ENCODE measurements around the gene ROBO1.

ROBO1 gene

GRCh38 chr3:79297245-79297960 lies 470.4 kb downstream of the ROBO1 start:
- peak; percentile 93 for DNase-seq

DNA sequence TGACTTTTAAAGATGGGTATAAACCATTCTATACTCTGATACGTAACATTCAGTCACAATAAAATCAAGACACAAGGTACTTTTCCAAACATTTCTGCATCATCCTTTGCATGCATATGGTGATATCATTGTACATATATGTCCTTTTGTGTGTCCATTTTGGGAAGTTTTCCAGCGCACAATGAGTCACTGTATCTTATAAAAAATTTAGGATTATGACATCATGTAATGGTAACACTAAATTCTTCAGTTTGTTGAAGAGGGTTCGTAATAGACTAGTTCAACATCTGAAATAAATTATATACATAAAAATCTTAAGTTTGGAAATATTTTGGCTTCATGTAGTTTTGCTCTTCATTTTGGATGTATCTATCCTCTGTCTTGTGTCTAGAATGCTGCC lies 480.9 kb downstream of the ROBO1 start:
- DNase-seq: no peak

DNA sequence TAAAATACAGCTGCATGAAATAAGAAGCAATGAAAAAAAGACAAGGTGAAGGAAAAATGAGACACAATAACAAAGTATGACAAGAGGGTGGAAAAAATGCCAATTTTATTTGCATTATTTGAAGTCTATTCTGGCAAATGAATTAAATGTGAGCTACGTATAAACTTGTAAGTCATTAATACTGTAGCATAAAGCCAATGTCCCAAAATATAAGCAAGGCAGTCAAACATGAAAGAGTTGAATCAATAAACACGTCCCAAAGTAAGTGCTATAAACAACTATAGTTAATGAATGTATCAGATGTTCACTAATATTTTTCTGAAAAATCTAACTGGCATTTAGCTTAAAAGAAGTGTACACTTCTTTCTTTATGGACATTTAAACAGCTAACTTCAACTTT lies 481.9 kb downstream of the ROBO1 start:
- DNase-seq: no peak

- no peak for DNase-seq
Measured at GRCh38 chr3:79285380-79285779, 482.4 kb downstream of the ROBO1 start.

GRCh38 chr3:79284781-79285180 lies 483.0 kb downstream of the ROBO1 start:
- DNase-seq: no peak

DNA sequence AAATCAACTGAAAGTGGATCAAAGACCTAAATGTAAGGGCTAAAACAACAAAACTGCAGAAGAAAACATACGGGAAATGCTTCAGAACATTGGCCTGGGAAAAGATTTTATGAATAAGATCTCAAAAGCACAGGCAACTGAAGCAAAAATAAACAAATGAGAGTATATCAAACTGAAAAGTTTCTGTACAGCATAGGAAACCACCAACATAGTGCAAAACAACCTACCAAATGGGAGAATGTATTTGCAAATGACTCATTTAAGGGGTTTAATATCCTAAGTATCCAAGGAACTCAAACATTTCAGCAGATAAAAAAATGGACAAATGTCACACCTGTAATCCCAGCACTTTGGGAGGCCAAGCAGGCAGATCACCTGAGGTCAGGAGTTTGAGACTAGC lies 489.1 kb downstream of the ROBO1 start:
- no peak for DNase-seq

- DNase-seq: no peak
Measured at GRCh38 chr3:79268422-79268821, 499.4 kb downstream of the ROBO1 start.

DNA sequence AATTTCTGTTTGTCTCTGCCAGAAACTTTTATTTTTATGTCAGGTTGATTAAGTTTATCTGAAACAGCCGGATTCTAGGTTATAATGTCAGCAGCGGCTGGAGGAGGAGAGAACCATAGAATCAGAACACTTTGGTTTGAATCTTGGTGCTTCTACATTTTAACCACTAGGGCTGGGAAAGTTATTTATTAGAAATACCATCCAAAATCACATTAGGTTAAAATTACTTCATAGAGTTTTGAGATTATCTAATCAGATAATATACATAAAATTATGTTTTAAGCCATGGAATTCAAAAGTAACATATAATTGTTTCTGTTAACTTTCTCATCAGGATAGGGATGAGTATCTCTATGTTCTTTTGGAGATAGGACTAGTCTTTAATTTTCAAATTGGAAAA lies 502.9 kb downstream of the ROBO1 start:
- DNase-seq: no peak

DNA sequence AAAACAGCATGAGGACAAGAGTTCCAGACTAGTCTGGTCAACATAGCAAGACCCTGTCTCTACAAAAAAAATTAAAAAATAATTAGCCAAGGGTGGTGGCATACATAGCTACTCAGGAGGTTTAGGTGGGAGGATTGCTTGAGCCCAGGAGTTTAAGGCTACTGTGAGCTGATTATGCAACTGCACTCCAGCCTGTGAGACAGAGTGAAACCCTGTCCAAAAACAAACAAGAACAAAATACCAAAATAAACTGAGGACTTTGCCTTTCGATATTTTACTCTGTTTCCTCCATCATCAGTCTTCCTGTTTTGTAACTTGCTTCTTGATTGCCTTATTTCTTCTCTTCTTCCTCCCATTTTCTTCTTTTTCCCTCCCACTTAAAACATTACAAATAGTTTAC lies 504.4 kb downstream of the ROBO1 start:
- no peak for DNase-seq

DNA sequence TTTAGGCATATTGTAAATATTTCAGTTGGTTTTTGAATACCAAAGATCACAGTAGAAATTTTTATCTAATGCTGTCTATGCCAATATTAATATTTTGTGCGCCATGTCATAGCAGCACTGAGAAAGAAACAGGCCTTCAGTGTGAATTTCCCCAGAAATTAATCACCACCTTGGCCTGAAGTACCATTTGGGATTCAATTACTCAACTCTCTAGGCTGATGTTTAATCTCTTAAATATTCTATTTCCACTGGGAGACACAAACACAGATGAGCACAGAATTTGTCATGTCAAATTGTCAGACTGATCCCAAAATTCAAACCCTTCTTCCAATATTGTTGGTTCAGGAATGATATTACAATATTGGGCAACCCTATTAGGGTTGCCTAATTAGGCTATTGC lies 509.3 kb downstream of the ROBO1 start:
- no peak for DNase-seq

DNA sequence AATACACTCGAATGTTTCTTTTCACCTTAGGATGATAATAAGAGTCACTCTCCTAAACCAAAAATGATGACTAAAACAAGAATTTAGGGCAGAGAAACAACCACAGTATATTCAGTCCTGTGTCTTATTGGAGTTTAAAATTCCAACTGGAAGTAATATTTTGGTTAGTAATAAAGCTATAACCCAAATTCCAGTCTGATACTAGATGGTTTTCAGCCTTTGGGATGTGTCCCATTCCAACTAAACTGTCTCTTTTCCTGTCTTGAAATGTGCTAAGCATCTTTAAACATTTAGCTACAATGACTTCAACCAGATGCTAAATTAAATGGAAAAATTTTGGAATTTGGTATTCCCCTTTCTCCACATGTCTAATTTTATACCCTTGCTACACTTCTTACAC lies 510.0 kb downstream of the ROBO1 start:
- no peak for DNase-seq

GRCh38 chr3:79255702-79256101 lies 512.1 kb downstream of the ROBO1 start:
- DNase-seq: no peak

DNA sequence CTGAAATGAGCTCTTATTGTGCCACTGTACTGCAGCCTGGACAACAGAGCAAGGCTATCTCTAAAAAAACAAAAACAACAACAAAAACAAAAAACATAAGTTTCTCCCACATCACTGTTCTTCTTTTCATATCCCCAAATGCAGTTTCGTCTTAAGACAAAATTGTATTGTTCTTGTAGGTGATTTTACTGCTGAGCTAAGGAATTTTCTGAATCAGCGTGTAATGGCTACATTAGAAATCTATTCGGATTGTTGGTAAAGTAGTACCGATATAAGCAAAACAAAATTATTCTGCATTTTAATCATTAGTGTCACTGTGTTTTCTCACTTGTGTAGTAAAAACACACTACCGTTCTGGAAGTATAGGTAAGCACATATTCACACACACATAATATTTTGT lies 512.5 kb downstream of the ROBO1 start:
- no peak for DNase-seq

GRCh38 chr3:79253704-79254103 lies 514.1 kb downstream of the ROBO1 start:
- DNase-seq: no peak

DNA sequence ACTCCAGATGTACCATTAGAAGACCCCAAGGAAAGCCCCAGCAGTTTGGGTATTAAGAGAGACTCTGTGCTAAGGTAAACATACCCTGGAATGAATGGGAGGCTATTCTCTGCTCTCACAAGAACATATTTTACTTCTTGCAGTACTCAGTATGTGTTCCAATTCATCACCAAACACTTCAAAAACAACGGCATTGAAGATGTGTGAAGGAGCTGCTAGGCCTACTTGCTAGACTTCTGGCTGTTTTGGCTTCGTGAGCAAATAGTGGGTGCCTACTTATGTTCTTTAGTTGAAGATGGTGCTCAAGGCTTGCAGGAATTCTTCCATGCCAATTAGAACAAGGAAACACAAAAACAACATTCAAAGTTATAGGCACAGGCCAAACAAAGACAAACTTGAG lies 514.5 kb downstream of the ROBO1 start:
- no peak for DNase-seq

GRCh38 chr3:79250746-79251145 lies 517.1 kb downstream of the ROBO1 start:
- no peak for DNase-seq

GRCh38 chr3:79249701-79250100 lies 518.1 kb downstream of the ROBO1 start:
- no peak for DNase-seq

DNA sequence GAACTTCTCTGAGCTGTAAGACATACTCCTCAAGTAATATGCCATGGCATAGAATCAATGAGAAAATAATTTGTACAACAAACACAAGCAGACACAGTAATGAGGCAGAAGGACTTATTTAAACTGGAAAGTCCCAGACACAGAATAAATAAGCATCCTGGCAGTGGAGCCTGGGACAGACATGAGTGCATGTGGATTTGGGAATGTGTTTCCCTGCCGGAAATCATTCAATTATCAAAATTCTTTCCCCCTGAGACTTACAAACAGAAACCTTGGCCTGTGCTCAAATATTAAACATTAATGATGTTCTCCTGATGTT lies 520.1 kb downstream of the ROBO1 start:
- DNase-seq: no peak

DNA sequence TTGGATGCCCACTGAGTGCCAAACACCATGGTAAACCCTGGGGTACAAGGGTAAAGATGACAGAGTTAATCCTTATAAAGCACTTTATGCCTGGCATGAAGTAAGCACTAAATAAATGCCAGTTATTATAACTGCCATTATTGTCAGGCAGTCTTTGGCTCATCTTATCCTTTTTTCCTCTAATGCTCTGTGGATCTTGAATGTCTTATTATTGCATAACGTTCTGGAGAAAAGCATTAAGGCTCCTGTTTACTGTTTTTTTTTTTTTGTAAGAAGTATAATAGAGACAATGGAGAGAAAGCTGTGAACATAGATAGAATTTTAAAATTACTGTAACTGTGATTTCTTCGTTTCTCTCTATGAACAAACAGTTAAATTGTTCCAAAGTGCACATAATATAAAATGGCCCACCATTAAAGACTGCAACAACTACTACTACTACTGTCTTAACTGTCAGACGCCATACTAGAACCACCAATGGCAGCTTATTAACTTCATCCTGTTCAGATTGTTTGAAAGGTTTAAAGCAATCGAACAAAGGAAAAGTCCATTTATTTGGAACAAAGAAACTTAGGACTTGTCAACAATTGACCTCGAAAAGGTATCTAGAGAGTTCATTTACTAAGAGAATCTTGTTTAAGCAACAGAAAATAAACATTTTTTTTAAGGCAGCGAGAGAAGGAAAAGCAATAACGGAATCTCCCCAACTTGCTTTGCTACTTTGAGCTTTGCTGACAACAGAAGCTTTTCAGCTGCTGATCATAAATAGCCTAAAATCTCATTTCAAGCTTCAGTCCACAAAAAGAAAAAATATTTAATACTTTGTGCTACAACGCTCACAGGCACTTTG lies 520.7 kb downstream of the ROBO1 start:
- no peak for DNase-seq

DNA sequence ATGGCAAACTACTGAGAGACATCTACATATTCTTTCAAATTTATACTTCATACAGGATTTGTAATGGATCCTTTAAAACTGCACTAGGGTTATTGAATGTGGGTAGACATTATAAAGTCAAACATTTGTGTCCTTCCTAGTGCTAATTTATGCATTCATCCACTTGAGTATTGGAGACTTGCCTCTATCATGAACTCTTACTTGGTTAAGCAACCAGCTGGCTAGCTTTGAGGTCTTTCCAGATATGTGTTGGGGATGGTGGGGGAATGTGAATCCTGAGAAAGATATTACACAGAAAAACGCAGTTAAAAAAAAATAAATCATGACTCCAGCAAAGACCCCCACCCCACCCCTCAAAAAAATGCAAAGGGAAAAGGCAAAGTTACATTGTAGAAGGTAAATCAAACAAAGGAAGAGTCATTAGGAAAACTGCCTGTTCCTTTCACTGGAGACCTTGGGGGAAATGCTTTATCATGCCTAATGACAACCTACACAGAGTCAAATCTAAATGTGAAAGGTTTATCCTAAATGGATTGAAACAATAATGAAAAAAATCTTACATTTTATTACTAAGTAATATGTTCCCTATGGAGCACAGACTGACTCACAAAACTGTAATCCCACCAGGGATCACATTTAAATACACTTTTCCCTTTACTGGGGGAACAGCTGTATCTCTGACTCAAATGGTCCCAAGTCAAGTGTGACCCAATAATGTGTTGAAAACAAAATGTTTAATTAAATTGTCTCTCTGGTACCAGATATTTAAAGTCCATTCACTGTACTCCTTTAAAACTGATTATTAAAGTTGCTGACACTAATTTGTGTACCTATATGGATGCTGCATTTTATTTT lies 522.3 kb downstream of the ROBO1 start:
- DNase-seq: no peak

GRCh38 chr3:79236496-79236895 lies 531.3 kb downstream of the ROBO1 start:
- no peak for DNase-seq

- no peak for DNase-seq
Measured at GRCh38 chr3:79233431-79234060, 534.3 kb downstream of the ROBO1 start.

GRCh38 chr3:79230266-79230665 lies 537.5 kb downstream of the ROBO1 start:
- no peak for DNase-seq

Data from NCI-H345 (cell line).